Aorta (tissue), 5 donors: ENCODE data around the gene CALHM1. TPM values are rescaled to one million over a fixed set of nuclear protein-coding genes. Genes with fewer than 3 reads are reported as not detected.
"Not testable (repeated sequence)": the region's sequence is repeated elsewhere in the genome, so short reads cannot be mapped to it uniquely, and the experiment has no call there.

Source experiments
- ATAC-seq: fragments of 200-7000 bp; cut with Tn5 transposase; one replicate; pipeline ENCODE4 v1.9.1; 2022; ENCODE audit warnings: moderate library complexity; ENCODE audit not compliant: low FRiP score
- DNase-seq, 2 donors: peaks; one replicate each; pipeline ENCODE4 v3.0.0-alpha.2; 2020
- H3K27ac ChIP-seq, 2 donors: one replicate each; pipeline ENCODE4 v1.5.1; 2013; ENCODE audit warnings: low read length in 2 of 2, mild to moderate bottlenecking in 2 of 2, moderate library complexity in 2 of 2, control low read depth in 1 of 2, inconsistent platforms in 1 of 2, low read depth in 1 of 2
- H3K27me3 ChIP-seq, 2 donors: one replicate each; pipeline ENCODE4 v1.6.1; 2013; ENCODE audit warnings: control low read depth in 1 of 2, low read length in 1 of 2, mild to moderate bottlenecking in 1 of 2, moderate library complexity in 1 of 2; ENCODE audit not compliant: insufficient read depth in 2 of 2, control insufficient read depth in 1 of 2
- H3K36me3 ChIP-seq, 2 donors: one replicate each; pipeline ENCODE4 v1.6.1; 2013; ENCODE audit warnings: control low read depth in 1 of 2, low read length in 1 of 2, mild to moderate bottlenecking in 1 of 2; ENCODE audit not compliant: insufficient read depth in 2 of 2, control insufficient read depth in 1 of 2
- H3K4me1 ChIP-seq, 2 donors: one replicate each; pipeline ENCODE4 v1.6.1; 2013; ENCODE audit warnings: low read length in 2 of 2, control low read depth in 1 of 2, mild to moderate bottlenecking in 1 of 2, moderate library complexity in 1 of 2; ENCODE audit not compliant: insufficient read depth in 2 of 2, control insufficient read depth in 1 of 2
- H3K4me3 ChIP-seq, 2 donors: one replicate each; pipeline ENCODE4 v1.5.1; 2013; ENCODE audit warnings: low read length in 2 of 2, control low read depth in 1 of 2, mild to moderate bottlenecking in 1 of 2
- H3K9me3 ChIP-seq: one replicate; pipeline ENCODE4 v1.6.1; 2013; ENCODE audit warnings: mild to moderate bottlenecking, low read length; ENCODE audit not compliant: control insufficient read depth
- WGBS, 2 donors: extraction: QIAGEN DNeasy Blood & Tissue Kit; methylation state at CpG; one replicate each; pipeline ENCODE4 v1.1.7; 2013; 5-methylcytosine and 5-hydroxymethylcytosine counted together
- intact Hi-C, 2 donors: fragments of 100-400 bp; cut with DNase I; formaldehyde crosslinking; loops; one replicate each; pipeline versions ENCODE4 v1.14.2 to v1.15.0; 2022
- polyA plus RNA-seq, 2 donors: library from polyadenylated mRNA; stranded (reverse); fragments of 200-250 nt; gene quantifications; one replicate each; pipeline ENCODE4 v1.2.3, GENCODE V29; 2013
- total RNA-seq, 2 donors: library from RNA; stranded (reverse); fragmentation: NEBNext Ultra II Directional; extraction: Animal tissue kit (Norgen Biotek cat#: 25700); gene quantifications; one replicate each; pipeline ENCODE4 v1.2.1, GENCODE V29; 2021
- donor health status: healthy with polysubstance abuse.
- donor health status: Bipolar disorder and iron deficiency.
- donor health status: DM: no; HTN: no; CAD: no.
- donor health status: DM: no; HTN: no; CAD: no.
- donor health status: DM: yes; HTN: yes; CAD: no.

Gene CALHM1
- total and polyA plus RNA-seq, 4 donors, result not detected

DNA sequence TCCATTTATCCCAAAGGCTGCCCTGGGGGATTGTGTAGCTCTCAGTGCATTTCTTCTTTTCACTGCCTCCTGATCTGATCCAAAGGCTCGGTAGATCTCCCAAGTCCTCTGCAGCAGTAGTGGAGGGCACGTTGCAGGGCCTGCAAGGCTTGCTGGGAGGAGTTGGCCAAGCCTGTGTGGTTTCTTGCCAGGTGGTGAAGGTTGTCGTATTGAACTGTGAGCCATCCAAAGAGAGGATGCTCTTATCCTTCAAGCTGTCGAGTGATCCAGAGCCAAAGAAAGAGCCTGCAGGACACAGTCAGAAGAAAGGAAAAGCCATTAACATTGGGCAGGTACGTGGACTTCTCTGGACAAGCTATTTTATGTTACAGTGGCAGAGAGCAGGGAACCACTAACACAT, 41.1 kb downstream of the CALHM1 start:
- H3K27ac ChIP-seq, result no peak overlapping the region
- H3K27me3 ChIP-seq, result no peaks in the 10 kb centered on the region
- no peak overlapping the region for H3K4me3 ChIP-seq
- ATAC-seq, result no peak
- intact Hi-C loops, result loop anchor here (1.0 kb wide), 1 partner anchor 68 kb away; no protein-coding TSS in a partner anchor
- H3K9me3 ChIP-seq, result no peaks in the 10 kb centered on the region
- peaks cover 7 to 15% of the 10 kb centered on the region in 2 donors for H3K36me3 ChIP-seq
- no peak for DNase-seq
- H3K4me1 ChIP-seq, result no peaks in the 10 kb centered on the region
- WGBS, 2 donors, result 83 to 89% methylated on average over 5 of the region's 5 CpGs

DNA sequence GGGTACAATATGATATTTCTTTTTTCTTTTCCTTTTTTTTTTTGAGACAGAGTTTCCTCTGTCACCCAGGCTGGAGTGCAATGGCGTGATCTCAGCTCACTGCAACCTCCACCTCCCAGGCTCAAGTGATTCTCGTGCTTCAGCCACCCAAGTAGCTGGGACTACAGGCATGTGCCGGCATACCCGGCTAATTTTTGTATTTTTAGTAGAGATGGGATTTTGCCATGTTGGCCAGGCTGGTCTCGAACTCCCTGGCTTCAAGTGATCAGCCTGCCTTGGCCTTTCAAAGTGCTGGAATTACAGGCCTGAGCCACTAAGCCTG, 41.6 kb downstream of the CALHM1 start:
- H3K4me1 ChIP-seq, H3K4me3 ChIP-seq, H3K27me3 ChIP-seq, DNase-seq, ATAC-seq, H3K27ac ChIP-seq, H3K9me3 ChIP-seq: not testable (repeated sequence)
- WGBS, 2 donors, result 82 to 89% methylated on average over 5 of the region's 5 CpGs
- intact Hi-C loops, result loop anchor here (1.0 kb wide), 1 partner anchor 68 kb away; no protein-coding TSS in a partner anchor
- peaks cover 7 to 15% of the 10 kb centered on the region in 2 donors for H3K36me3 ChIP-seq

DNA sequence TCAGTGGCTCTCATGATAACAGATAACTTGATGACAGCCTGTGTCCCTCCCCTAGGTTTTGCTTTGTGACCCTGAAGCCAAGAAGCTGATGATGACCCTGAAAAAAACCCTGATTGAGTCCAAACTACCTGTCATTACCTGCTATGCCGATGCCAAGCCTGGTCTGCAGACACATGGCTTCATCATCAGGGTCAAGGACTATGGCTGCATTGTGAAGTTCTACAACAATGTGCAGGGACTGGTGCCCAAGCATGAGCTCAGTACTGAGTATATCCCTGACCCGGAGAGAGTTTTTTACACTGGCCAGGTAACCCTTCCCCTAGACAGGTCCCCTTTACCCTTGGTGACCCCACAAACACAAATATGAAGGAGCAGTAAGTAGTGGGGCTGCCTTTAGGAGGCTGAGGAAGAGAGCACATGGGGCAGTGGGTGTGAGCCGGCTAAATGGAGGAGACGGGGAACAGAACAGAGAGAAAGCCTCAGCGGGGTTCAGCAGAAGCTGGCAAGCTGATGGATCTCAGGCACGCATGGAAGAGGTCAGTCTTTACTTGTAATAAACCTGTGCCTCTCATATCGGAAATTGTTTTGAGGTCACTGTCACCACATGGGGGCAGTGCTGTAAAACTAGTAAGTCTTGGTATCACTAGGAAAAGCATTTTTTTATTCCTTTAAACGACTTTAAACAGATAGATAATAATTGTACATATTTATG, 42.1 kb downstream of the CALHM1 start:
- Histone ChIP-seq H3K4me3 (no peak overlapping the region), H3K36me3 (peaks cover 7 to 15% of the 10 kb centered on the region in 2 donors), H3K9me3 (no peaks in the 10 kb centered on the region), H3K4me1 (no peaks in the 10 kb centered on the region), H3K27me3 (no peaks in the 10 kb centered on the region), H3K27ac (no peak overlapping the region)
- peak; percentile 72 for ATAC-seq
- DNase-seq, result peak in 1 of 2 donors; percentile 70
- intact Hi-C loops, result loop anchor here (1.0 kb wide), 1 partner anchor 69 kb away; no protein-coding TSS in a partner anchor
- WGBS, 2 donors, result 45 to 50% methylated on average over 8 of the region's 8 CpGs

DNA sequence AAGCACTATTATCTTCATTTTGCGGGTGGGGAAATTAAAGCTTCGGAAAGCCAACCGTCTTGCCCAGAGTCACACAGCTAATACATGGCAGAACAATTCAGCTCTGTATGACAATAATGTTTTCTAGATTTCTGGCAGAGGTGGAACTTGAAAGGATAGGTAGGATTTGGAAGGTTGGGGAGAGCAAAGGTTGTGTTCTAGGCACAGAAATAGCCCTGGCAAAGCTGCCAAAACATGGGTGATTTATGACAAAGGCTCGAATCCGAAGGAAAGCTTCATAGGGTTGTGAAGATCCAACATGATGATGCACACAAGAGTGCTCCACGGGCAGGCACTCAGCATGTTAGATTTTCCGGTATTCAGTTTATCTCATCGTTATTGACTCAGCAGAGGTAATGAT, 43.1 kb downstream of the CALHM1 start:
- Histone ChIP-seq H3K36me3 (peaks cover 7 to 15% of the 10 kb centered on the region in 2 donors), H3K27me3 (no peaks in the 10 kb centered on the region), H3K4me1 (no peaks in the 10 kb centered on the region), H3K4me3 (no peak overlapping the region), H3K9me3 (no peaks in the 10 kb centered on the region), H3K27ac (no peak overlapping the region)
- WGBS, 2 donors, result 69 to 76% methylated on average over 8 of the region's 8 CpGs
- intact Hi-C loops, result no loop called here
- no peak for ATAC-seq
- no peak for DNase-seq

DNA sequence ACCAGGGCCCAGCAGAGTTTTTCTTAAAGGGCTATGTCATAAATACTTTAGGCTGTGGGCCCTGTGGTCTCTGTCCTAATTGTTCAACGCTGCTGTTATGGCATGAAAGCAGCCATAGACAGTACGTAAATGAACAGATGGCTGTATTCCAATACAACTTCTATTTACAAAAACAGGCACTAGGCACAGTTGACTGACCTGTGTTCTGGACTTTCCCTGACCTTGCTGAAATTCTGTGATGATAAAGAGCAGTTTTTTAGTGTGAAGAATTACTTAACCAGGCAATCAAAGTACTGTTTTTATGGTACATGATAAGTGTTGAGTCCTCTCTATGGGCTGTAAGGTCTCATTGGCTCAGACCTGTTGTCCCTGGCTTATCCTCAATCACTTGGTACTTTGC, 45.1 kb downstream of the CALHM1 start:
- H3K4me3 ChIP-seq, result no peak overlapping the region
- intact Hi-C loops, result no loop called here
- H3K36me3 ChIP-seq, result peaks cover 10 to 15% of the 10 kb centered on the region in 2 donors
- WGBS, 2 donors, result 82 to 87% methylated on average over 2 of the region's 2 CpGs
- no peak for ATAC-seq
- H3K9me3 ChIP-seq, result no peaks in the 10 kb centered on the region
- H3K4me1 ChIP-seq, result no peaks in the 10 kb centered on the region
- H3K27me3 ChIP-seq, result no peaks in the 10 kb centered on the region
- no peak overlapping the region for H3K27ac ChIP-seq
- no peak for DNase-seq

Other genes starting within 250 kb of the CALHM1 start
- gene RPEL1, start 213.0 kb downstream of the CALHM1 start, total RNA-seq, result not detected
- gene RPEL1, start 213.0 kb downstream of the CALHM1 start, polyA plus RNA-seq, result not detected
- not detected for gene INA, start 181.8 kb downstream of the CALHM1 start, total RNA-seq
- gene INA, start 181.8 kb downstream of the CALHM1 start, polyA plus RNA-seq, result under 1 TPM in 1 of 2 donors, not detected in 1; 0.08 TPM
- 1 to 10 TPM; 8.1 to 9.7 TPM for gene PCGF6, start 107.8 kb downstream of the CALHM1 start, total RNA-seq
- 1 to 10 TPM; 6.4 to 9.8 TPM for gene PCGF6, start 107.8 kb downstream of the CALHM1 start, polyA plus RNA-seq
- 1 to 10 TPM; 2.2 to 3.0 TPM for gene TAF5, start 90.9 kb downstream of the CALHM1 start, total RNA-seq
- 1 to 10 TPM in 1 of 2 donors, under 1 TPM in 1; 0.63 to 3.1 TPM for gene TAF5, start 90.9 kb downstream of the CALHM1 start, polyA plus RNA-seq
- gene ATP5MK, start 62.4 kb downstream of the CALHM1 start, total RNA-seq, result 100 to 1,000 TPM; 186 to 240 TPM
- 1,000 to 10,000 TPM in 1 of 2 donors, 100 to 1,000 TPM in 1; 657 to 1,555 TPM for gene ATP5MK, start 62.4 kb downstream of the CALHM1 start, polyA plus RNA-seq
- 10 to 100 TPM; 22.7 to 24.2 TPM for gene PDCD11, start 62.3 kb downstream of the CALHM1 start, total RNA-seq
- gene PDCD11, start 62.3 kb downstream of the CALHM1 start, polyA plus RNA-seq, result 10 to 100 TPM in 1 of 2 donors, 1 to 10 TPM in 1; 6.0 to 11.1 TPM
- gene CALHM2, start 6.5 kb downstream of the CALHM1 start, total RNA-seq, result 10 to 100 TPM; 52.8 to 81.9 TPM
- gene CALHM2, start 6.5 kb downstream of the CALHM1 start, polyA plus RNA-seq, result 10 to 100 TPM; 31.7 to 90.4 TPM
- not detected for gene CALHM3, start 20.3 kb upstream of the CALHM1 start, total RNA-seq
- gene CALHM3, start 20.3 kb upstream of the CALHM1 start, polyA plus RNA-seq, result not detected
- under 1 TPM; 0.16 to 0.18 TPM for gene NEURL1, start 34.8 kb upstream of the CALHM1 start, total RNA-seq
- 1 to 10 TPM in 1 of 2 donors, under 1 TPM in 1; 0.51 to 2.8 TPM for gene NEURL1, start 34.8 kb upstream of the CALHM1 start, polyA plus RNA-seq